Neuronal stem cell (in vitro differentiated cells): Measurements from ENCODE around the gene INVS.
A peak's percentile ranks its signal among the peaks of the same experiment; 100 is the strongest.

Source experiments
- DNase-seq: peaks from one replicate; pipeline ENCODE4 v3.0.0-alpha.2; 2013; ENCODE audit warnings: low spot score
- H2AFZ ChIP-seq: one replicate; pipeline ENCODE4 v1.6.1; 2013; ENCODE audit warnings: mild to moderate bottlenecking, low read length, inconsistent platforms
- H2AK5ac ChIP-seq: 2 replicates; pipeline ENCODE4 v1.6.1; 2013; ENCODE audit warnings: low read depth, mild to moderate bottlenecking, inconsistent platforms, low read length, moderate library complexity, mixed read lengths
- H2BK120ac ChIP-seq: 2 replicates; pipeline ENCODE4 v1.6.1; 2013; ENCODE audit warnings: low read depth, mild to moderate bottlenecking, inconsistent platforms, low read length, moderate library complexity, mixed read lengths
- H2BK12ac ChIP-seq: one replicate; pipeline ENCODE4 v1.6.1; 2013; ENCODE audit warnings: low read length, inconsistent platforms
- H2BK15ac ChIP-seq: 2 replicates; pipeline ENCODE4 v1.6.1; 2013; ENCODE audit warnings: mild to moderate bottlenecking, low read length, inconsistent platforms, mixed read lengths
- H2BK5ac ChIP-seq: one replicate; pipeline ENCODE4 v1.6.1; 2013; ENCODE audit warnings: inconsistent platforms, mild to moderate bottlenecking, low read length, moderate library complexity
- H3K14ac ChIP-seq: one replicate; pipeline ENCODE4 v1.6.1; 2013; ENCODE audit warnings: low read length, inconsistent platforms
- H3K18ac ChIP-seq: 2 replicates; pipeline ENCODE4 v1.6.1; 2013; ENCODE audit warnings: low read length, inconsistent platforms
- H3K23ac ChIP-seq: 2 replicates; pipeline ENCODE4 v1.6.1; 2013; ENCODE audit warnings: low read depth, mild to moderate bottlenecking, mixed read lengths, low read length, inconsistent platforms; ENCODE audit not compliant: poor library complexity
- H3K27ac ChIP-seq: replicated peaks from 3 replicates; pipeline ENCODE4 v1.5.1; 2013; ENCODE audit warnings: low read length, inconsistent platforms
- H3K27me3 ChIP-seq, 3 experiments: 2 replicates each; pipeline ENCODE4 v1.6.1; 2013; ENCODE audit warnings: low read length in 3 of 3, mild to moderate bottlenecking in 2 of 3, inconsistent platforms in 1 of 3, low read depth in 1 of 3, mixed read lengths in 1 of 3, moderate library complexity in 1 of 3; ENCODE audit not compliant: control insufficient read depth in 3 of 3, insufficient read depth in 3 of 3
- H3K36me3 ChIP-seq, 2 donors: replicated peaks in 1 of 2; 2 replicates each; pipeline ENCODE4 v1.6.1; 2013; ENCODE audit warnings: low read length in 2 of 2; ENCODE audit not compliant: control insufficient read depth in 2 of 2, insufficient read depth in 2 of 2
- H3K4ac ChIP-seq: 2 replicates; pipeline ENCODE4 v1.6.1; 2013; ENCODE audit warnings: inconsistent platforms, mild to moderate bottlenecking, low read length, moderate library complexity
- H3K4me1 ChIP-seq, 2 donors: 1 replicate in 1 of 2; 2 replicates in 1 of 2; pipeline ENCODE4 v1.6.1; 2013; ENCODE audit warnings: low read length in 2 of 2, low read depth in 1 of 2; ENCODE audit not compliant: control insufficient read depth in 2 of 2, insufficient read depth in 1 of 2
- H3K4me2 ChIP-seq: one replicate; pipeline ENCODE4 v1.6.1; 2013; ENCODE audit warnings: mild to moderate bottlenecking, low read length, inconsistent platforms; ENCODE audit not compliant: insufficient read depth, poor library complexity, severe bottlenecking
- H3K4me3 ChIP-seq, 2 donors: 2 replicates each; pipeline ENCODE4 v1.5.1; 2013; ENCODE audit warnings: low read length in 2 of 2, mild to moderate bottlenecking in 2 of 2, inconsistent platforms in 1 of 2, moderate library complexity in 1 of 2
- H3K79me1 ChIP-seq: one replicate; pipeline ENCODE4 v1.6.1; 2013; ENCODE audit warnings: low read depth, mild to moderate bottlenecking, inconsistent platforms, low read length, moderate library complexity
- H3K9ac ChIP-seq: one replicate; pipeline ENCODE4 v1.6.1; 2013; ENCODE audit warnings: mild to moderate bottlenecking, low read depth, low read length, inconsistent platforms; ENCODE audit not compliant: poor library complexity
- H3K9me3 ChIP-seq, 2 donors: replicated peaks in 1 of 2; 2 replicates each; pipeline versions ENCODE3 to v1.6.1; 2013; ENCODE audit warnings: low read length in 2 of 2, mild to moderate bottlenecking in 2 of 2, inconsistent platforms in 1 of 2, low read depth in 1 of 2, mixed read lengths in 1 of 2, moderate library complexity in 1 of 2; ENCODE audit not compliant: control insufficient read depth in 2 of 2, insufficient read depth in 1 of 2
- H4K8ac ChIP-seq: one replicate; pipeline ENCODE4 v1.6.1; 2013; ENCODE audit warnings: low read depth, mild to moderate bottlenecking, inconsistent platforms, low read length, moderate library complexity
- H4K91ac ChIP-seq: one replicate; pipeline ENCODE4 v1.6.1; 2013; ENCODE audit warnings: low read length, low read depth, mild to moderate bottlenecking, inconsistent platforms; ENCODE audit not compliant: poor library complexity
- WGBS, 2 donors: extraction: QIAGEN DNeasy Blood & Tissue Kit; methylation state at CpG; one replicate each; pipeline ENCODE4 v1.1.7; 2013; ENCODE audit warnings: missing lambda C conversion rate in 2 of 2, mixed read lengths in 1 of 2; ENCODE audit not compliant: insufficient read length in 2 of 2, insufficient replicate concordance in 1 of 2; ENCODE audit errors: extremely low coverage in 2 of 2; 5-methylcytosine and 5-hydroxymethylcytosine counted together

The INVS gene

GRCh38 chr9:100099722-100100042 is 639 bp downstream of the INVS start:
- no peak overlapping the region for H2BK15ac ChIP-seq
- peak overlapping the region; percentile 98 for H3K23ac ChIP-seq
- H3K36me3 ChIP-seq = peaks cover 8 to 27% of the 10 kb centered on the region in 2 donors
- no peak overlapping the region for H4K8ac ChIP-seq
- WGBS, 2 donors = no CpG with 5 or more reads among the region's 10 CpGs
- H2BK5ac ChIP-seq = peak overlapping the region; percentile 97
- no peak overlapping the region for H4K91ac ChIP-seq
- no peak overlapping the region for H3K14ac ChIP-seq
- H3K9me3 ChIP-seq = no peaks in the 10 kb centered on the region
- H2BK120ac ChIP-seq = no peak overlapping the region
- no peaks in the 10 kb centered on the region for H3K27me3 ChIP-seq
- DNase-seq = no peak
- H3K4me2 ChIP-seq = peak overlapping the region; percentile 84
- peaks cover 2 to 4% of the 10 kb centered on the region in 2 donors for H3K4me1 ChIP-seq
- H3K18ac ChIP-seq = no peak overlapping the region
- H2AFZ ChIP-seq = peak overlapping the region; percentile 97
- H3K4ac ChIP-seq = no peak overlapping the region
- peak overlapping the region; percentile 81 to 92 for H3K4me3 ChIP-seq
- no peak overlapping the region for H2BK12ac ChIP-seq
- no peak overlapping the region for H2AK5ac ChIP-seq
- H3K27ac ChIP-seq = peak overlapping the region; percentile 22
- peaks cover 4% of the 10 kb centered on the region for H3K79me1 ChIP-seq
- peak overlapping the region; percentile 88 for H3K9ac ChIP-seq

- no peak overlapping the region for H2BK5ac ChIP-seq
- H3K36me3 ChIP-seq = peaks cover 9 to 32% of the 10 kb centered on the region in 2 donors
- no peak overlapping the region for H2BK120ac ChIP-seq
- no peak overlapping the region for H3K27ac ChIP-seq
- H3K14ac ChIP-seq = no peak overlapping the region
- H3K79me1 ChIP-seq = peaks cover 4% of the 10 kb centered on the region
- no CpG with 5 or more reads among the region's 2 CpGs for WGBS, 2 donors
- peak overlapping the region; percentile 97 for H2AFZ ChIP-seq
- no peaks in the 10 kb centered on the region for H3K27me3 ChIP-seq
- H3K4me3 ChIP-seq = peak overlapping the region in 1 of 2 donors; percentile 81
- H3K9ac ChIP-seq = no peak overlapping the region
- no peak overlapping the region for H4K8ac ChIP-seq
- no peak overlapping the region for H3K18ac ChIP-seq
- H2AK5ac ChIP-seq = no peak overlapping the region
- H3K4me2 ChIP-seq = peak overlapping the region; percentile 84
- H2BK15ac ChIP-seq = no peak overlapping the region
- no peaks in the 10 kb centered on the region for H3K9me3 ChIP-seq
- H3K4ac ChIP-seq = no peak overlapping the region
- no peak overlapping the region for H4K91ac ChIP-seq
- H2BK12ac ChIP-seq = no peak overlapping the region
- H3K23ac ChIP-seq = no peak overlapping the region
- H3K4me1 ChIP-seq = peaks cover 2 to 4% of the 10 kb centered on the region in 2 donors
- DNase-seq = no peak
These were observed 1.2 kb downstream of the INVS start for GRCh38 chr9:100100146-100100667.

GRCh38 chr9:100101608-100102007 is 2.6 kb downstream of the INVS start:
- Histone ChIP-seq H3K9me3 (no peaks in the 10 kb centered on the region), H3K27me3 (no peaks in the 10 kb centered on the region), H3K36me3 (peaks cover 11 to 46% of the 10 kb centered on the region in 2 donors), H3K79me1 (peaks cover 4% of the 10 kb centered on the region), H2BK5ac (no peak overlapping the region), H3K9ac (no peak overlapping the region), H2BK12ac (no peak overlapping the region), H3K14ac (no peak overlapping the region), H3K4me1 (peaks cover 2 to 4% of the 10 kb centered on the region in 2 donors), H3K4ac (no peak overlapping the region), H3K4me2 (no peak overlapping the region), H4K8ac (no peak overlapping the region), H2AK5ac (no peak overlapping the region), H2AFZ (no peak overlapping the region), H3K18ac (no peak overlapping the region), H3K4me3 (no peak overlapping the region), H2BK120ac (no peak overlapping the region), H3K23ac (no peak overlapping the region), H2BK15ac (no peak overlapping the region), H4K91ac (no peak overlapping the region), H3K27ac (no peak overlapping the region)
- DNase-seq = no peak
- no CpG with 5 or more reads among the region's 6 CpGs for WGBS, 2 donors

GRCh38 chr9:100104314-100104713 is 5.3 kb downstream of the INVS start:
- no peak overlapping the region for H3K27ac ChIP-seq
- H2AFZ ChIP-seq = no peak overlapping the region
- no peaks in the 10 kb centered on the region for H3K79me1 ChIP-seq

More at GRCh38 chr9:100104314-100104713, 5.3 kb downstream of the INVS start:
- Histone ChIP-seq H2BK5ac (no peak overlapping the region), H2AK5ac (no peak overlapping the region), H3K4me1 (peaks cover 2 to 5% of the 10 kb centered on the region in 2 donors), H4K8ac (no peak overlapping the region), H3K23ac (no peak overlapping the region), H3K4me2 (no peak overlapping the region), H3K14ac (no peak overlapping the region), H3K27me3 (no peaks in the 10 kb centered on the region), H3K4me3 (no peak overlapping the region), H3K36me3 (peaks cover 13 to 65% of the 10 kb centered on the region in 2 donors), H2BK12ac (no peak overlapping the region), H3K4ac (no peak overlapping the region), H4K91ac (no peak overlapping the region), H3K9me3 (no peaks in the 10 kb centered on the region), H2BK15ac (no peak overlapping the region), H2BK120ac (no peak overlapping the region), H3K9ac (no peak overlapping the region), H3K18ac (no peak overlapping the region)
- no peak for DNase-seq
- no CpG with 5 or more reads among the region's 4 CpGs for WGBS, 2 donors
